T-cell (primary cell): ENCODE measurements around the gene CAMSAP2. TPM values are rescaled to one million over a fixed set of nuclear protein-coding genes. Genes with fewer than 3 reads are reported as not detected.

Experiments used
- ATAC-seq, 4 experiments: fragments of 200-7000 bp in 3 of 4; fragments of 150-1000 bp in 1 of 4; cut with Tn5 transposase; replicated peaks in 1 of 4; 1 replicate in 3 of 4; 2 replicates in 1 of 4; pipeline ENCODE4 v1.10.0; 2021; ENCODE audit warnings: moderate library complexity in 3 of 4, mild to moderate bottlenecking in 2 of 4, moderate number of reproducible peaks in 1 of 4
- CTCF ChIA-PET, 2 donors: fragments of 300-600 bp; sonication (Branson Sonifier 250); formaldehyde crosslinking; loops; one replicate each; lab custom pipeline; 2022; ENCODE audit warnings: antibody characterized with exemption in 2 of 2; lab: Charles Lee
- POLR2A ChIA-PET, 2 donors: fragments of 300-600 bp; sonication (Branson Sonifier 250); formaldehyde crosslinking; loops; one replicate each; lab custom pipeline; 2022; ENCODE audit warnings: antibody characterized with exemption in 2 of 2; lab: Charles Lee
- DNase-seq, 35 experiments: peaks; one replicate each; pipeline versions ENCODE4 v3.0.0 to v3.0.0-alpha.2; 2013 to 2023
- H3K27ac ChIP-seq: one replicate; pipeline ENCODE4 v1.5.1; 2013; ENCODE audit warnings: low read length
- H3K27me3 ChIP-seq, 2 experiments: replicated peaks in 1 of 2; 1 replicate in 1 of 2; 2 replicates in 1 of 2; pipeline versions ENCODE4 v1.6.1 to v1.7.0; 2013; ENCODE audit warnings: low read length in 1 of 2, mixed read lengths in 1 of 2; ENCODE audit not compliant: control insufficient read depth in 2 of 2, insufficient read depth in 2 of 2; ENCODE audit errors: extremely low read depth in 1 of 2
- H3K36me3 ChIP-seq, 2 donors: 1 replicate in 1 of 2; 2 replicates in 1 of 2; pipeline versions ENCODE4 v1.6.1 to v1.7.0; 2013; ENCODE audit warnings: low read length in 1 of 2; ENCODE audit not compliant: control insufficient read depth in 2 of 2, insufficient read depth in 1 of 2; ENCODE audit errors: extremely low read depth in 1 of 2
- H3K4me1 ChIP-seq, 2 experiments: 1 replicate in 1 of 2; 2 replicates in 1 of 2; pipeline versions ENCODE4 v1.6.1 to v1.7.0; 2013; ENCODE audit warnings: low read length in 2 of 2, mixed read lengths in 1 of 2; ENCODE audit not compliant: insufficient read depth in 2 of 2, control insufficient read depth in 1 of 2; ENCODE audit errors: extremely low read depth in 1 of 2
- H3K4me3 ChIP-seq, 2 donors: 1 replicate in 1 of 2; 2 replicates in 1 of 2; pipeline versions ENCODE4 v1.5.1 to v1.7.0; 2013; ENCODE audit warnings: mild to moderate bottlenecking in 2 of 2, low read length in 1 of 2, moderate library complexity in 1 of 2; ENCODE audit not compliant: control insufficient read depth in 1 of 2; ENCODE audit errors: extremely low read depth in 1 of 2
- H3K9me3 ChIP-seq: 2 replicates; pipeline ENCODE4 v1.7.0; 2013
- H3K27ac Mint-ChIP-seq, 2 donors: one replicate each; pipeline ENCODE4 v1.8.0; 2020 to 2021; ENCODE audit warnings: mild to moderate bottlenecking in 2 of 2, mixed read lengths in 2 of 2
- H3K27me3 Mint-ChIP-seq, 2 donors: one replicate each; pipeline ENCODE4 v1.8.0; 2021 to 2022; ENCODE audit warnings: mixed read lengths in 2 of 2
- H3K36me3 Mint-ChIP-seq: one replicate; pipeline ENCODE4 v1.8.0; 2021; ENCODE audit warnings: mixed read lengths
- H3K4me1 Mint-ChIP-seq, 3 donors: one replicate each; pipeline ENCODE4 v1.8.0; 2020 to 2022; ENCODE audit warnings: mixed read lengths in 3 of 3, mild to moderate bottlenecking in 1 of 3
- H3K4me3 Mint-ChIP-seq, 3 donors: one replicate each; pipeline ENCODE4 v1.8.0; 2020 to 2022; ENCODE audit warnings: mild to moderate bottlenecking in 3 of 3, mixed read lengths in 3 of 3, moderate library complexity in 3 of 3
- H3K9me3 Mint-ChIP-seq, 3 donors: one replicate each; pipeline ENCODE4 v1.8.0; 2020 to 2022; ENCODE audit warnings: mixed read lengths in 3 of 3
- WGBS: methylation state at CpG from one replicate; pipeline ENCODE4 v1.1.5; 2013; ENCODE audit warnings: missing lambda C conversion rate; ENCODE audit not compliant: insufficient coverage; 5-methylcytosine and 5-hydroxymethylcytosine counted together
- total RNA-seq, 35 experiments: library from RNA in 6 of 35; stranded (reverse) in 6 of 35; fragments of 120-200 nt in 1 of 35; gene quantifications; one replicate each; pipeline versions ENCODE4 v1.2.1 to v1.2.4 and lab custom pipeline; 2013 to 2026

The CAMSAP2 gene
- total RNA-seq, 5 donors from 2014 or later (not counting 1 experiment from before 2014, with no cell fraction given) = 4.6 to 9.1 (median 5.2) TPM

DNA sequence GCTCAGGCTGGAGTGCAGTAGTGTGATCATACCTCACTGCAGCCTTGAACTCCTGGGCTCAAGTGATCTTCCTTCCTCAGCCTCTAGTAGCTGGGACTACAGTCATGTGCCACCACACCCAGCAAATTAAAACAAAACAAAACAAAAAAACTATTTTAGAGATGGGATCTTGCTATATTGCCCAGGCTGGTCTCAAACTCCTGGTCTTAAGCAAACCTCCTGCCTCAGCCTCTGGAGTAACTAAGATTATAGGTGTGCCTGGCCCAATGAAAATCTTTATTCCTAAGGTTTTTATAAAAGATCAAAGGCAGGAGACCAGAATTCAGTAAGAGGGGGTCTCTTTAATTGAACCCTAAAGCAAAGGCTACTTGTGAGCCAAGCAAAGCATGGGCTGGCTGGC is 166.1 kb downstream of the CAMSAP2 start:
- Histone ChIP-seq H3K4me3 (no peak overlapping the region), H3K4me1 (peaks cover 3 to 30% of the 10 kb centered on the region in 2 experiments), H3K27ac (no peak overlapping the region), H3K36me3 (no peaks in the 10 kb centered on the region), H3K27me3 (peaks cover 0 to 44% of the 10 kb centered on the region in 2 experiments), H3K9me3 (no peaks in the 10 kb centered on the region)
- ATAC-seq (no peak), DNase-seq (no peak)
- POLR2A ChIA-PET = interaction anchor here in 1 of 2 donors (0.5 to 0.7 kb wide), 3 partner anchors 11 to 115 kb away, joined by 3 to 6 read pairs (median 3); no protein-coding TSS in a partner anchor
- Mint-ChIP-seq H3K9me3 (no peaks in the 10 kb centered on the region), H3K36me3 (no peaks in the 10 kb centered on the region), H3K27ac (no peak overlapping the region), H3K4me1 (peaks cover 19 to 32% (median 23%) of the 10 kb centered on the region in 3 donors), H3K27me3 (peaks cover 3 to 4% of the 10 kb centered on the region in 2 donors), H3K4me3 (no peak overlapping the region)
- CTCF ChIA-PET = no interaction called here

DNA sequence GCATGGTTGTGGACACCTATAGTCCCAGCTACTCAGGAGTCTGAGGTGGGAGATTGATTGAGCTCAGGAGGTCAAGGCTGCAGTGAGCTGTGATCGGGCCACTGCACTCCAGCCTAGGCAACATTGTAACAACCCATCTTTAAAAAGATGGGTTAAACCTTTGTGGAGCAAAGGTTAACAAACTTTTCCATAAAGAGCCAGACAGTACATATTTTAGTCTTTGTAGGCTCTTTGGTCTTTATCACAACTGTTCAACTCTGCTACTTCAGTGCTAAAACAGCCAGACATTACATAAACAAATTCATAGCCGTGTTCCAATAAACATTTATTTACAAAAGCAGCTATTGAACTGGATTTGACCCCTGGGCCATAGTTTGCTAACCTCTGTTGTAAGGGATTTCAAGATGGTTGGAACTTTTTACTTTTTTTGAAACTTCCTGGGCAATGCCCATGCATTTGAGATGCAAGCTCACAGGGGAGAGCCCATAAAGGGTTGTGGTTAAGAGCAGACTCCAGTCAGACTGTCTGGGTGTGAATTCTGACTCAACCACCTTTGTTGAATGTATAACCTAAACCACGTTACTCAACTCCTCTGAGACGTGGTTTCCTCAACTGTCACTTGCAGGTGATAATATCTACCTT is 166.8 kb downstream of the CAMSAP2 start:
- Histone ChIP-seq H3K36me3 (no peaks in the 10 kb centered on the region), H3K4me3 (no peak overlapping the region), H3K4me1 (peaks cover 3 to 30% of the 10 kb centered on the region in 2 experiments), H3K27ac (no peak overlapping the region), H3K9me3 (no peaks in the 10 kb centered on the region), H3K27me3 (peaks cover 0 to 36% of the 10 kb centered on the region in 2 experiments)
- ChIA-PET CTCF (interaction anchor here in 1 of 2 donors (0.8 to 1.3 kb wide), 2 partner anchors 15 to 284 kb away, joined by 3 to 8 read pairs; no protein-coding TSS in a partner anchor), POLR2A (interaction anchor here in 1 of 2 donors (0.6 to 0.7 kb wide), 2 partner anchors 929 to 1724 kb away, joined by 3 to 4 read pairs; no protein-coding TSS in a partner anchor)
- Mint-ChIP-seq H3K4me1 (peaks cover 19 to 32% (median 23%) of the 10 kb centered on the region in 3 donors), H3K9me3 (no peaks in the 10 kb centered on the region), H3K27ac (peak overlapping the region; percentile 34 to 49), H3K4me3 (no peak overlapping the region), H3K36me3 (no peaks in the 10 kb centered on the region), H3K27me3 (peaks cover 3 to 4% of the 10 kb centered on the region in 2 donors)
- ATAC-seq (peak; percentile 92 to 99 (median 96)), DNase-seq (peak in 21 of 35 experiments; percentile 8 to 77 (median 30))
- WGBS = no CpG with 5 or more reads among the region's 4 CpGs

DNA sequence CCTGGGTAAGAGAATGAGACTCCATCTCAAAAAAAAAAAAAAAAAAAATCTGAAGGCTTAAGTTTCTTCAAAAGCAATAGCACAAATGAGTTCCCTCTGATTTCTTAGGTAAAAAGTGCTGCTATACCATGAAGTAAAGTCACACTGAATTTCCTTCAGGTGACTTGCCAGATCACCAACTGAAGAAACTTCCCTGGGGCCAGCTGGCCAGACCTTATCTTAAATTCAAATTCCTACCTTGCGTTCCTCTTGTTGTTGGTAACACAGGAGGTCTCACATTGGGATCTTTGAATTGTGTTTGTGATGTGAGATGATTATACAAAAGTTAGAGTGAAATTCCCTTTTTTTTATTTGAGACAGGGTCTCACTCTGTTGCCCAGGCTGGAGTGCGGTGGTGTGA is 167.8 kb downstream of the CAMSAP2 start:
- Histone ChIP-seq H3K4me3 (no peak overlapping the region), H3K36me3 (no peaks in the 10 kb centered on the region), H3K4me1 (peaks cover 3 to 30% of the 10 kb centered on the region in 2 experiments), H3K9me3 (no peaks in the 10 kb centered on the region), H3K27ac (no peak overlapping the region), H3K27me3 (peaks cover 0 to 31% of the 10 kb centered on the region in 2 experiments)
- Mint-ChIP-seq H3K4me1 (peaks cover 19 to 32% (median 23%) of the 10 kb centered on the region in 3 donors), H3K4me3 (no peak overlapping the region), H3K27me3 (peaks cover 2 to 3% of the 10 kb centered on the region in 2 donors), H3K9me3 (no peaks in the 10 kb centered on the region), H3K27ac (no peak overlapping the region), H3K36me3 (no peaks in the 10 kb centered on the region)
- POLR2A ChIA-PET = interaction anchor here in 1 of 2 donors (0.5 kb wide), 1 partner anchor 32 kb away, joined by 4 read pairs; no protein-coding TSS in a partner anchor
- ATAC-seq (no peak), DNase-seq (no peak)
- CTCF ChIA-PET = interaction anchor here in 1 of 2 donors (1.3 kb wide), 1 partner anchor 284 kb away, joined by 8 read pairs; no protein-coding TSS in a partner anchor
- WGBS = 100% methylated on average over 1 of the region's 2 CpGs

DNA sequence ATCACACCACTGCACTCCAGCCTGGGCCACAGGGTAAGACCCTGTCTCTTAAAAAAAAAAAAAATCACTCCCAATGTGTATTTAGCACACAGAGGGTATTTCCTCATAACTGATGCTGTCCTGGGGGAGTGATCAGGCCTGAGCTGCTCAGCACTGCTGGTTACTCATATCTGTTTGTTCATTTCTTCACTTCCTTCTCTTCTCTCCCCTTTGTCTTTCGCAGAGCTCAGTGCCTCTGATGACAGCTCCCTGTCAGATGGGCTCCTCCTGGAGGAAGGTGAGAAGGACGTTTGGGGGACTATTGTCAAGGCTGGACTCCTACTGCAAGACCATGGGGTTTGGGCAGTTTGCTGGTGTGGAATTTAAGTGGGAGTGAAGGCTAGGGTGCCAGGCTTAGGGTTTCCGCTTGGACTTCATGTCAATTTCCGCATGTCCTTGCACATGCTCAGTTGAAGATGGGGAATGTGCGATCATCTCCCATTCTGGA is 169.0 kb downstream of the CAMSAP2 start:
- Mint-ChIP-seq H3K36me3 (no peaks in the 10 kb centered on the region), H3K9me3 (no peaks in the 10 kb centered on the region), H3K4me3 (no peak overlapping the region), H3K4me1 (peaks cover 19 to 32% (median 23%) of the 10 kb centered on the region in 3 donors), H3K27ac (no peak overlapping the region), H3K27me3 (peaks cover 0 to 3% of the 10 kb centered on the region in 2 donors)
- H3K4me3 ChIP-seq = no peak overlapping the region
- CTCF ChIA-PET = no interaction called here
- DNase-seq (no peak), ATAC-seq (no peak)
- H3K4me1 ChIP-seq = peaks cover 3 to 30% of the 10 kb centered on the region in 2 experiments
- POLR2A ChIA-PET = no interaction called here
- peaks cover 0 to 27% of the 10 kb centered on the region in 2 experiments for H3K27me3 ChIP-seq
- H3K9me3 ChIP-seq = no peaks in the 10 kb centered on the region
- H3K27ac ChIP-seq = no peak overlapping the region
- WGBS = 67% methylated on average over 1 of the region's 5 CpGs
- no peaks in the 10 kb centered on the region for H3K36me3 ChIP-seq

DNA sequence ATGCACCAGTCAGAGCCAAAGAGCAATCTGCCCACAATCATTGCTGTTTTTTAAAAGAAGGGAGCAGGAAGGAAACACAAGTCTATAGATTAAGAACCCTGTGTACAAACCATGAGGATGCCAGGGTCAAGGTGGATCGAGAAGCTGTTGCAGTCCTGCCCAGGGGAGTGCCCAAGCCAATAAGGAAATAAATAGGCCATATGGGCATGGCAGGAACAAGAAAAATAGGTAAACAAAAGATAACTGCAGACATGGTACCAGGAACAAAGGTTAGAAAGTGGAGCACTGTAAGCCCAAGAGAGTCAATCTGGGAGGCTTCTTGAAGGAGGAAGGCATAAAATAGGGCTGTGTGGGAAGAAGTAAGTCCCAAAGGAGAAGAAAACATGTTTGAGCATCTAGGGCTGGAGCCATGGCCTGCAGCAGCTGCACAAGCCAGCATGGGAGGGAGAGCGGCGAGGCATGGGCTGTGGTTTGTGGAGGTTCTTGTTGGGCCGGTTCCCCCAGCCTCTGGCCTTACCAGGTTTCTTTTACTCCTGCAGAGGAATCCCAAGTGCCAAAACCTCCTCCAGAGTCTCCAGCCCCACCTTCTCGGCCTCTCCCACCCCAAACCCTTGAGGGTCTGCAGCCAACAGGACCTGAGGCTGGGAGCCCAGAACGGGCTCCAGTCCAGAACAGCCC is 169.6 kb downstream of the CAMSAP2 start:
- POLR2A ChIA-PET = interaction anchor here in 1 of 2 donors (0.6 kb wide), 1 partner anchor 19 kb away, joined by 3 read pairs; no protein-coding TSS in a partner anchor
- no peak overlapping the region for H3K27ac Mint-ChIP-seq
- WGBS = 92% methylated on average over 2 of the region's 6 CpGs
- H3K27ac ChIP-seq = no peak overlapping the region
- no peak for DNase-seq
- H3K36me3 Mint-ChIP-seq = no peaks in the 10 kb centered on the region
- peaks cover 19 to 32% (median 23%) of the 10 kb centered on the region in 3 donors for H3K4me1 Mint-ChIP-seq
- H3K4me1 ChIP-seq = peaks cover 3 to 30% of the 10 kb centered on the region in 2 experiments
- no peaks in the 10 kb centered on the region for H3K9me3 ChIP-seq
- peaks cover 0 to 27% of the 10 kb centered on the region in 2 experiments for H3K27me3 ChIP-seq
- CTCF ChIA-PET = no interaction called here
- peaks cover 0 to 3% of the 10 kb centered on the region in 2 donors for H3K27me3 Mint-ChIP-seq
- H3K4me3 ChIP-seq = no peak overlapping the region
- ATAC-seq = no peak
- no peaks in the 10 kb centered on the region for H3K9me3 Mint-ChIP-seq
- H3K4me3 Mint-ChIP-seq = no peak overlapping the region
- no peaks in the 10 kb centered on the region for H3K36me3 ChIP-seq

DNA sequence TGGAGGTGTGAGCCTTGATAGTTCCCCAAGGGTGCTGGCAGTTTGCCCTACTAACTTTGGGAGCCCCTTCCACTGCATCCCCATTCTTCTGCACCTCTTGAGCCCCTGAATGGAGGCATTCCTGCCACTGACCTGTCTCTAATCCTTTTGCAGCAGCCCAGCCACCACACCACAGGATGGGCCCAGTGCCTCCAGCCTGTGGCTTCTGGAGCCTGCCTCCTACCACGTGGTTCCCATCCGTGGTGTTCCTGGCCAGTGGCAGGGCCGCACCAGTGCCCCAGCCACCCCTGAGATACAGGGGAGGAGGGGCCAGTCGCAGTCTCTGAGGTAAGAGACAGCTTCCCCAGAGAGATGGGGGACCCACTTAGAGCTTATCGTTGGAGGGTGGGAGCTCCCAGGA is 170.4 kb downstream of the CAMSAP2 start:
- H3K27ac Mint-ChIP-seq = no peak overlapping the region
- Histone ChIP-seq H3K36me3 (no peaks in the 10 kb centered on the region), H3K9me3 (no peaks in the 10 kb centered on the region), H3K4me3 (no peak overlapping the region), H3K27me3 (peaks cover 0 to 24% of the 10 kb centered on the region in 2 experiments), H3K27ac (no peak overlapping the region), H3K4me1 (peaks cover 3 to 25% of the 10 kb centered on the region in 2 experiments)
- H3K4me1 Mint-ChIP-seq = peaks cover 19 to 32% (median 23%) of the 10 kb centered on the region in 3 donors
- peaks cover 0 to 3% of the 10 kb centered on the region in 2 donors for H3K27me3 Mint-ChIP-seq
- ATAC-seq (no peak), DNase-seq (no peak)
- CTCF ChIA-PET = no interaction called here
- no peak overlapping the region for H3K4me3 Mint-ChIP-seq
- no peaks in the 10 kb centered on the region for H3K9me3 Mint-ChIP-seq
- POLR2A ChIA-PET = no interaction called here
- 94% methylated on average over 3 of the region's 5 CpGs for WGBS
- no peaks in the 10 kb centered on the region for H3K36me3 Mint-ChIP-seq
